Adrenal gland (tissue), 5 donors: ENCODE data around the gene LRBA.

ENCODE experiments used
- CTCF ChIP-seq, 6 experiments: fragments of 450-650 bp in 4 of 6; fragments of 200-600 bp in 2 of 6; sonication (generic) in 1 of 6; IDR thresholded peaks; 1 replicate in 5 of 6; 2 replicates in 1 of 6; pipeline versions ENCODE4 v1.5.1 to v1.8.0; 2016 to 2021; ENCODE audit warnings: antibody characterized with exemption in 6 of 6, mild to moderate bottlenecking in 2 of 6, moderate library complexity in 1 of 6
- POLR2A ChIP-seq, 2 donors: fragments of 450-650 bp; IDR thresholded peaks; one replicate each; pipeline ENCODE4 v1.6.1; 2017; ENCODE audit warnings: antibody characterized with exemption in 2 of 2, mild to moderate bottlenecking in 2 of 2, moderate library complexity in 1 of 2
- donor health status: DM: no; HTN: no; CAD: no.

- TF ChIP-seq CTCF (IDR thresholded peaks at IDR 0.05) (no peak), POLR2A (IDR thresholded peaks at IDR 0.05) (no peak)
Measured at GRCh38 chr4:150569384-150569987, 445.6 kb downstream of the LRBA start.
